OCI-LY7 (cell line): ENCODE measurements around the gene KDM1A. TPM values are rescaled to one million over a fixed set of nuclear protein-coding genes. Genes with fewer than 3 reads are reported as not detected.

Source experiments
- BruUV-seq: library from RNA; stranded (reverse); fragments of 400-500 nt; replicated peaks from 2 replicates; lab custom pipeline; 2021; lab: Mats Ljungman, UMichigan
- CTCF ChIA-PET: fragments of 300-600 bp; sonication (Branson Sonifier 250); formaldehyde crosslinking; loops from one replicate; lab custom pipeline; 2022; ENCODE audit warnings: antibody characterized with exemption; ENCODE audit not compliant: unreplicated experiment; lab: Charles Lee
- POLR2A ChIA-PET: fragments of 300-600 bp; sonication (Branson Sonifier 250); formaldehyde crosslinking; loops from one replicate; lab custom pipeline; 2022; ENCODE audit warnings: antibody characterized with exemption; lab: Charles Lee
- DNase-seq: peaks from one replicate; pipeline ENCODE4 v3.0.0-alpha.2; 2015; ENCODE audit warnings: low spot score
- H2AFZ ChIP-seq: fragments of 200-600 bp; sonication (generic), shearing (Covaris generic); 2 replicates; pipeline ENCODE4 v1.6.1; 2014; ENCODE audit warnings: mild to moderate bottlenecking, antibody characterized with exemption, low read length, moderate library complexity
- H3K27ac ChIP-seq: fragments of 200-600 bp; sonication (generic); 2 replicates; pipeline ENCODE4 v1.5.1; 2014; ENCODE audit warnings: mixed run types, low read depth, mild to moderate bottlenecking, moderate library complexity, low read length, inconsistent platforms; ENCODE audit not compliant: poor library complexity, severe bottlenecking
- H3K36me3 ChIP-seq: fragments of 200-600 bp; sonication (generic); 2 replicates; pipeline ENCODE4 v1.6.1; 2014; ENCODE audit warnings: mild to moderate bottlenecking, antibody characterized with exemption, low read length, moderate library complexity, mixed read lengths; ENCODE audit not compliant: insufficient read depth
- H3K4me1 ChIP-seq: fragments of 200-600 bp; sonication (generic); 2 replicates; pipeline ENCODE4 v1.5.1; 2014; ENCODE audit warnings: mild to moderate bottlenecking, low read length; ENCODE audit not compliant: insufficient read depth, poor library complexity, severe bottlenecking
- H3K4me2 ChIP-seq: fragments of 200-600 bp; sonication (generic); 2 replicates; pipeline ENCODE4 v1.6.1; 2014; ENCODE audit warnings: mild to moderate bottlenecking, low read length
- H3K4me3 ChIP-seq: fragments of 200-600 bp; sonication (generic); 2 replicates; pipeline ENCODE4 v1.5.1; 2014; ENCODE audit warnings: mild to moderate bottlenecking, low read depth, low read length; ENCODE audit not compliant: poor library complexity, severe bottlenecking
- H3K79me2 ChIP-seq: fragments of 200-600 bp; sonication (generic); 2 replicates; pipeline ENCODE4 v1.6.1; 2016; ENCODE audit warnings: low read depth, mild to moderate bottlenecking, low read length, moderate library complexity, mixed read lengths; ENCODE audit not compliant: insufficient read depth
- H3K9me2 ChIP-seq: fragments of 200-600 bp; sonication (generic); 2 replicates; pipeline ENCODE4 v1.6.1; 2016; ENCODE audit warnings: mild to moderate bottlenecking, low read length, mixed read lengths; ENCODE audit not compliant: insufficient read depth
- H3K9me3 ChIP-seq: fragments of 200-600 bp; sonication (generic); 2 replicates; pipeline ENCODE4 v1.6.1; 2014; ENCODE audit warnings: mild to moderate bottlenecking, mixed run types, low read length, mixed read lengths
- H4K20me1 ChIP-seq: fragments of 200-600 bp; sonication (generic); 2 replicates; pipeline ENCODE4 v1.6.1; 2014; ENCODE audit warnings: mild to moderate bottlenecking, antibody characterized with exemption, low read length, moderate library complexity, mixed read lengths; ENCODE audit not compliant: insufficient read depth
- CTCF ChIP-seq: fragments of 200-600 bp; sonication (generic); conservative IDR thresholded peaks from 2 replicates; pipeline ENCODE4 v1.5.1; 2014; ENCODE audit warnings: mild to moderate bottlenecking, antibody characterized with exemption, low read length, moderate library complexity, mixed read lengths
- EZH2phosphoT487 ChIP-seq: fragments of 200-600 bp; sonication (generic); IDR thresholded peaks from 2 replicates; pipeline ENCODE4 v1.6.1; 2018; ENCODE audit warnings: low read depth, borderline replicate concordance, mild to moderate bottlenecking, mixed run types, antibody characterized with exemption, low read length, moderate library complexity, mixed read lengths
- intact Hi-C: fragments of 100-400 bp; cut with micrococcal nuclease; formaldehyde crosslinking; loops from one replicate; pipeline ENCODE4 v1.10.0; 2022; ENCODE audit not compliant: unreplicated experiment
- total RNA-seq, 2 experiments: library from RNA; depleted of rRNA in 1 of 2; stranded (reverse); fragments of >200 nt in 1 of 2; shearing (Covaris generic) in 1 of 2; gene quantifications; 2 replicates each; pipeline ENCODE4 v1.2.3, GENCODE V29; 2014 to 2022

Gene KDM1A
- total RNA-seq, 2 experiments from 2014 or later = 88.8 to 95.5 TPM

- H3K4me2 ChIP-seq = no peak overlapping the region
- TF ChIP-seq EZH2phosphoT487 (no peak), CTCF (peak; percentile 54; the same call in 1 of the 2 replicates)
- ChIA-PET CTCF (no interaction called here), POLR2A (no interaction called here)
- BruUV-seq = no TSS peak
- no peak overlapping the region for H2AFZ ChIP-seq
- H3K36me3 ChIP-seq = peaks cover 94% of the 10 kb centered on the region
- H3K9me2 ChIP-seq = no peaks in the 10 kb centered on the region
- 0 out of 2 replicates have a peak, but pooled peaks cover 6% of the 10 kb centered on the region for H4K20me1 ChIP-seq
- H3K27ac ChIP-seq = no peak overlapping the region
- peak; percentile 21 for DNase-seq
- H3K79me2 ChIP-seq = no peaks in the 10 kb centered on the region
- peaks cover 15% of the 10 kb centered on the region for H3K4me1 ChIP-seq
- no peaks in the 10 kb centered on the region for H3K9me3 ChIP-seq
- no peak overlapping the region for H3K4me3 ChIP-seq
- intact Hi-C loops = no loop called here
Measured at GRCh38 chr1:23081376-23081775, 62.1 kb downstream of the KDM1A start.

- H4K20me1 ChIP-seq = 0 out of 2 replicates have a peak, but pooled peaks cover 6% of the 10 kb centered on the region
- peaks cover 95% of the 10 kb centered on the region for H3K36me3 ChIP-seq
- BruUV-seq = no TSS peak
- DNase-seq = no peak
- CTCF ChIA-PET = no interaction called here
- TF ChIP-seq CTCF (no peak), EZH2phosphoT487 (no peak)
- H3K79me2 ChIP-seq = no peaks in the 10 kb centered on the region
- intact Hi-C loops = no loop called here
- H3K27ac ChIP-seq = no peak overlapping the region
- no peak overlapping the region for H2AFZ ChIP-seq
- peaks cover 15% of the 10 kb centered on the region for H3K4me1 ChIP-seq
- POLR2A ChIA-PET = no interaction called here
- H3K9me3 ChIP-seq = no peaks in the 10 kb centered on the region
- no peaks in the 10 kb centered on the region for H3K9me2 ChIP-seq
- no peak overlapping the region for H3K4me3 ChIP-seq
- no peak overlapping the region for H3K4me2 ChIP-seq
Measured at GRCh38 chr1:23083714-23084480, 64.6 kb downstream of the KDM1A start.

GRCh38 chr1:23084880-23085279 lies 65.6 kb downstream of the KDM1A start:
- no peak overlapping the region for H2AFZ ChIP-seq
- H3K4me3 ChIP-seq = no peak overlapping the region
- H3K4me1 ChIP-seq = peaks cover 15% of the 10 kb centered on the region
- H3K9me2 ChIP-seq = no peaks in the 10 kb centered on the region
- H3K27ac ChIP-seq = peak overlapping the region; percentile 37
- ChIA-PET POLR2A (interaction anchor here (0.6 to 1.1 kb wide), 4 partner anchors 11 to 1274 kb away, joined by 3 to 5 read pairs (median 4); no protein-coding TSS in a partner anchor), CTCF (no interaction called here)
- H3K79me2 ChIP-seq = no peaks in the 10 kb centered on the region
- H3K9me3 ChIP-seq = no peaks in the 10 kb centered on the region
- intact Hi-C loops = no loop called here
- H3K36me3 ChIP-seq = peaks cover 85% of the 10 kb centered on the region
- H4K20me1 ChIP-seq = 0 out of 2 replicates have a peak, but pooled peaks cover 6% of the 10 kb centered on the region
- no TSS peak for BruUV-seq
- no peak for DNase-seq
- no peak for TF ChIP-seq CTCF
- no peak for TF ChIP-seq EZH2phosphoT487
- H3K4me2 ChIP-seq = 0 out of 2 replicates have a peak overlapping the region, but pooled peaks have one; percentile 33
